ENCODE data around the gene PIR. TPM values are rescaled to one million over a fixed set of nuclear protein-coding genes. Genes with fewer than 3 reads are reported as not detected.

The PIR gene
- total RNA-seq, 1 experiment from 2014 or later = 27.5 TPM

DNA sequence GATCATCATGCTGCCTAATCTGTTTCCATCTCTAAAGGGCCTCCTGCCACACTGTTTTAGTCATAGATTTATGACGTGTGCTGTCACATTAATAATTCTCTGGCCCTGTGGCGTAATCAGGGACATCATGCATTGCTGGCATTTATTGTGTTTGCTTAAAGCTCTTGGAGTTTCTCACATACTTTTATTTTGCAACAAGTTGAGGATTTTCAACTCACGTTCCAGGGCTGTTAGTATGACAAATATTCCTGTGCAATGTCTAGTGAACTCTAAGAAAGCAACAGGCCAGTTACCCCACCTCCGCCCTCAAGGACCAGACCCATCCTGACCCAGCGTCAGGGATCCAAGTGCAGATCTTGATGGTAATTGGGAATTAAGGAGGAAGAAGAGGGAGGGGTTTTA lies 150.1 kb downstream of the PIR start:
- ATAC-seq = no peak
- POLR2A ChIA-PET = no interaction called here
- Histone ChIP-seq H3K4me2 (ENCODE audit: low read length) (no peak overlapping the region), H3K27ac (ENCODE audit: low read depth, low read length) (no peak overlapping the region), H3K27me3 (ENCODE audit: insufficient read depth, low read length) (no peaks in the 10 kb centered on the region), H3K9me3 (ENCODE audit: control insufficient read depth in 1 of 2, insufficient read depth in 1 of 2, low read depth in 1 of 2, low read length in 2 of 2) (no peaks in the 10 kb centered on the region), H3K79me2 (ENCODE audit: insufficient read depth, low read length) (no peaks in the 10 kb centered on the region), H3K4me1 (ENCODE audit: control insufficient read depth in 1 of 2, insufficient read depth in 2 of 2, low read length in 2 of 2) (no peaks in the 10 kb centered on the region), H2AFZ (ENCODE audit: low read depth, low read length, poor library complexity, severe bottlenecking) (no peak overlapping the region), H3K9me2 (ENCODE audit: insufficient read depth) (no peaks in the 10 kb centered on the region), H3K36me3 (ENCODE audit: control insufficient read depth in 1 of 2, insufficient read depth in 2 of 2, low read length in 2 of 2) (no peaks in the 10 kb centered on the region), H4K20me1 (ENCODE audit: insufficient read depth) (no peaks in the 10 kb centered on the region), H3K9ac (ENCODE audit: low read length) (no peak overlapping the region), H3K4me3 (replicated peaks in 1 of 2; ENCODE audit: low read depth in 1 of 2, low read length in 2 of 2) (no peak overlapping the region)
- DNase-seq (ENCODE audit: low read depth, low spot score) = no peak
- intact Hi-C loops (cut with micrococcal nuclease) = no loop called here
- TF ChIP-seq CEBPB (IDR thresholded peaks at IDR 0.05; ENCODE audit: low read depth) = no peak
- no peak for TF ChIP-seq EGR1 (IDR thresholded peaks at IDR 0.05; ENCODE audit: low read depth)
- no peak for TF ChIP-seq ELF1 (IDR thresholded peaks at IDR 0.05; ENCODE audit: borderline replicate concordance, low read depth)
- TF ChIP-seq EZH2phosphoT487 (IDR thresholded peaks at IDR 0.05; ENCODE audit: borderline replicate concordance) = no peak
- TF ChIP-seq, protein P1, sequence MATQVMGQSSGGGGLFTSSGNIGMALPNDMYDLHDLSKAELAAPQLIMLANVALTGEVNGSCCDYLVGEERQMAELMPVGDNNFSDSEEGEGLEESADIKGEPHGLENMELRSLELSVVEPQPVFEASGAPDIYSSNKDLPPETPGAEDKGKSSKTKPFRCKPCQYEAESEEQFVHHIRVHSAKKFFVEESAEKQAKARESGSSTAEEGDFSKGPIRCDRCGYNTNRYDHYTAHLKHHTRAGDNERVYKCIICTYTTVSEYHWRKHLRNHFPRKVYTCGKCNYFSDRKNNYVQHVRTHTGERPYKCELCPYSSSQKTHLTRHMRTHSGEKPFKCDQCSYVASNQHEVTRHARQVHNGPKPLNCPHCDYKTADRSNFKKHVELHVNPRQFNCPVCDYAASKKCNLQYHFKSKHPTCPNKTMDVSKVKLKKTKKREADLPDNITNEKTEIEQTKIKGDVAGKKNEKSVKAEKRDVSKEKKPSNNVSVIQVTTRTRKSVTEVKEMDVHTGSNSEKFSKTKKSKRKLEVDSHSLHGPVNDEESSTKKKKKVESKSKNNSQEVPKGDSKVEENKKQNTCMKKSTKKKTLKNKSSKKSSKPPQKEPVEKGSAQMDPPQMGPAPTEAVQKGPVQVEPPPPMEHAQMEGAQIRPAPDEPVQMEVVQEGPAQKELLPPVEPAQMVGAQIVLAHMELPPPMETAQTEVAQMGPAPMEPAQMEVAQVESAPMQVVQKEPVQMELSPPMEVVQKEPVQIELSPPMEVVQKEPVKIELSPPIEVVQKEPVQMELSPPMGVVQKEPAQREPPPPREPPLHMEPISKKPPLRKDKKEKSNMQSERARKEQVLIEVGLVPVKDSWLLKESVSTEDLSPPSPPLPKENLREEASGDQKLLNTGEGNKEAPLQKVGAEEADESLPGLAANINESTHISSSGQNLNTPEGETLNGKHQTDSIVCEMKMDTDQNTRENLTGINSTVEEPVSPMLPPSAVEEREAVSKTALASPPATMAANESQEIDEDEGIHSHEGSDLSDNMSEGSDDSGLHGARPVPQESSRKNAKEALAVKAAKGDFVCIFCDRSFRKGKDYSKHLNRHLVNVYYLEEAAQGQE (IDR thresholded peaks at IDR 0.05; ENCODE audit: low read depth) = no peak
- TF ChIP-seq FOSL1 (IDR thresholded peaks at IDR 0.05; ENCODE audit: low read depth) = no peak
- TF ChIP-seq, protein P2, sequence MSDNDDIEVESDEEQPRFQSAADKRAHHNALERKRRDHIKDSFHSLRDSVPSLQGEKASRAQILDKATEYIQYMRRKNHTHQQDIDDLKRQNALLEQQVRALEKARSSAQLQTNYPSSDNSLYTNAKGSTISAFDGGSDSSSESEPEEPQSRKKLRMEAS (IDR thresholded peaks at IDR 0.05) = no peak
- no peak for TF ChIP-seq SRF (IDR thresholded peaks at IDR 0.05; ENCODE audit: low read depth)
- TF ChIP-seq JUND (IDR thresholded peaks at IDR 0.05) = no peak
- TF ChIP-seq POLR2A (IDR thresholded peaks at IDR 0.05; ENCODE audit: borderline replicate concordance, extremely low read depth, insufficient read depth, insufficient read length) = no peak
- TF ChIP-seq, protein P3, sequence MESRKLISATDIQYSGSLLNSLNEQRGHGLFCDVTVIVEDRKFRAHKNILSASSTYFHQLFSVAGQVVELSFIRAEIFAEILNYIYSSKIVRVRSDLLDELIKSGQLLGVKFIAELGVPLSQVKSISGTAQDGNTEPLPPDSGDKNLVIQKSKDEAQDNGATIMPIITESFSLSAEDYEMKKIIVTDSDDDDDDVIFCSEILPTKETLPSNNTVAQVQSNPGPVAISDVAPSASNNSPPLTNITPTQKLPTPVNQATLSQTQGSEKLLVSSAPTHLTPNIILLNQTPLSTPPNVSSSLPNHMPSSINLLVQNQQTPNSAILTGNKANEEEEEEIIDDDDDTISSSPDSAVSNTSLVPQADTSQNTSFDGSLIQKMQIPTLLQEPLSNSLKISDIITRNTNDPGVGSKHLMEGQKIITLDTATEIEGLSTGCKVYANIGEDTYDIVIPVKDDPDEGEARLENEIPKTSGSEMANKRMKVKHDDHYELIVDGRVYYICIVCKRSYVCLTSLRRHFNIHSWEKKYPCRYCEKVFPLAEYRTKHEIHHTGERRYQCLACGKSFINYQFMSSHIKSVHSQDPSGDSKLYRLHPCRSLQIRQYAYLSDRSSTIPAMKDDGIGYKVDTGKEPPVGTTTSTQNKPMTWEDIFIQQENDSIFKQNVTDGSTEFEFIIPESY (IDR thresholded peaks at IDR 0.05; ENCODE audit: extremely low read depth, insufficient replicate concordance, low read length) = no peak
- TF ChIP-seq SP1 (IDR thresholded peaks at IDR 0.05; ENCODE audit: low read depth) = no peak
- TF ChIP-seq EZH2 (IDR thresholded peaks at IDR 0.05) = no peak
- TF ChIP-seq RAD21 (IDR thresholded peaks at IDR 0.05; ENCODE audit: low read depth) = no peak
- TF ChIP-seq, protein P4, sequence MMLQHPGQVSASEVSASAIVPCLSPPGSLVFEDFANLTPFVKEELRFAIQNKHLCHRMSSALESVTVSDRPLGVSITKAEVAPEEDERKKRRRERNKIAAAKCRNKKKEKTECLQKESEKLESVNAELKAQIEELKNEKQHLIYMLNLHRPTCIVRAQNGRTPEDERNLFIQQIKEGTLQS (IDR thresholded peaks at IDR 0.05) = no peak
- TF ChIP-seq TCF7L2 (IDR thresholded peaks at IDR 0.05; ENCODE audit: borderline replicate concordance, extremely low read depth, insufficient read depth, insufficient read length) = no peak
- no peak for TF ChIP-seq SIN3A (IDR thresholded peaks at IDR 0.05; ENCODE audit: low read depth)
- TF ChIP-seq ZNF274 (IDR thresholded peaks at IDR 0.05; ENCODE audit: low read depth, low read length) = no peak
- CTCF ChIA-PET = no interaction called here
- RAD21 ChIA-PET (ENCODE audit: low non-redundant PET in 1 of 2, low total read pairs in 2 of 2, uncharacterized antibody in 2 of 2, unreplicated experiment in 2 of 2) = no interaction called here
- BruUV-seq (replicated peaks) = no TSS peak

All from HCT116 (cell line).